ENCODE data around the gene OSGIN1.

OSGIN1 gene

GRCh38 chr16:83969771-83970429 is 16.9 kb downstream of the OSGIN1 start:
- Histone ChIP-seq H3K27ac (ENCODE audit: low read length) (no peak overlapping the region), H3K79me2 (ENCODE audit: insufficient read depth, low read length) (no peaks in the 10 kb centered on the region), H3K4me2 (ENCODE audit: insufficient read depth, low read length) (no peak overlapping the region), H4K20me1 (ENCODE audit: insufficient read depth, low read length) (no peaks in the 10 kb centered on the region; the same call in 1 of the 2 replicates), H3K4me3 (ENCODE audit: low read depth in 1 of 2, low read length in 2 of 2) (no peak overlapping the region), H3K4me1 (ENCODE audit: insufficient read depth, low read length) (no peaks in the 10 kb centered on the region), H2AFZ (ENCODE audit: low read depth, low read length) (no peak overlapping the region), H3K27me3 (ENCODE audit: insufficient read depth, low read length, poor library complexity) (no peaks in the 10 kb centered on the region), H3K36me3 (ENCODE audit: insufficient read depth, low read length) (no peaks in the 10 kb centered on the region), H3K9ac (ENCODE audit: low read depth, low read length) (no peak overlapping the region), H3K9me3 (ENCODE audit: insufficient read depth, low read length, severe bottlenecking) (no peaks in the 10 kb centered on the region)
- no peak for TF ChIP-seq EZH2 (IDR thresholded peaks at IDR 0.05; ENCODE audit: borderline replicate concordance, low read depth, low read length, severe bottlenecking)
- no peak for TF ChIP-seq CTCF (IDR thresholded peaks at IDR 0.05; ENCODE audit: borderline replicate concordance, extremely low read depth, low read length, poor library complexity, severe bottlenecking)
- no peak for ATAC-seq (ENCODE audit: insufficient read depth, low read depth)
- no peak for DNase-seq

- H3K36me3 ChIP-seq (ENCODE audit: insufficient read depth, low read length) = no peaks in the 10 kb centered on the region
- ATAC-seq (ENCODE audit: insufficient read depth, low read depth) (no peak), DNase-seq (no peak)
- no peaks in the 10 kb centered on the region for H3K27me3 ChIP-seq (ENCODE audit: insufficient read depth, low read length, poor library complexity)
- no peak overlapping the region for H3K9ac ChIP-seq (ENCODE audit: low read depth, low read length)
- H2AFZ ChIP-seq (ENCODE audit: low read depth, low read length) = no peak overlapping the region
- H3K9me3 ChIP-seq (ENCODE audit: insufficient read depth, low read length, severe bottlenecking) = no peaks in the 10 kb centered on the region
- H3K4me1 ChIP-seq (ENCODE audit: insufficient read depth, low read length) = no peaks in the 10 kb centered on the region
- no peak overlapping the region for H3K4me2 ChIP-seq (ENCODE audit: insufficient read depth, low read length)
- no peaks in the 10 kb centered on the region for H3K79me2 ChIP-seq (ENCODE audit: insufficient read depth, low read length)
- no peaks in the 10 kb centered on the region; the same call in 1 of the 2 replicates for H4K20me1 ChIP-seq (ENCODE audit: insufficient read depth, low read length)
- no peak overlapping the region for H3K4me3 ChIP-seq (ENCODE audit: low read depth in 1 of 2, low read length in 2 of 2)
- H3K27ac ChIP-seq (ENCODE audit: low read length) = no peak overlapping the region
- TF ChIP-seq EZH2 (IDR thresholded peaks at IDR 0.05; ENCODE audit: borderline replicate concordance, low read depth, low read length, severe bottlenecking) = no peak
- TF ChIP-seq CTCF (IDR thresholded peaks at IDR 0.05; ENCODE audit: borderline replicate concordance, extremely low read depth, low read length, poor library complexity, severe bottlenecking) = no peak
These were observed 17.4 kb downstream of the OSGIN1 start for GRCh38 chr16:83970430-83970815.

- ATAC-seq (ENCODE audit: insufficient read depth, low read depth) (no peak), DNase-seq (no peak)
- Histone ChIP-seq H2AFZ (ENCODE audit: low read depth, low read length) (no peak overlapping the region), H3K4me2 (ENCODE audit: insufficient read depth, low read length) (no peak overlapping the region), H3K9me3 (ENCODE audit: insufficient read depth, low read length, severe bottlenecking) (no peaks in the 10 kb centered on the region), H3K4me1 (ENCODE audit: insufficient read depth, low read length) (no peaks in the 10 kb centered on the region), H4K20me1 (ENCODE audit: insufficient read depth, low read length) (no peaks in the 10 kb centered on the region; the same call in 1 of the 2 replicates), H3K79me2 (ENCODE audit: insufficient read depth, low read length) (no peaks in the 10 kb centered on the region), H3K9ac (ENCODE audit: low read depth, low read length) (no peak overlapping the region), H3K4me3 (ENCODE audit: low read depth in 1 of 2, low read length in 2 of 2) (no peak overlapping the region), H3K27ac (ENCODE audit: low read length) (no peak overlapping the region), H3K36me3 (ENCODE audit: insufficient read depth, low read length) (no peaks in the 10 kb centered on the region), H3K27me3 (ENCODE audit: insufficient read depth, low read length, poor library complexity) (no peaks in the 10 kb centered on the region)
- no peak for TF ChIP-seq EZH2 (IDR thresholded peaks at IDR 0.05; ENCODE audit: borderline replicate concordance, low read depth, low read length, severe bottlenecking)
- no peak for TF ChIP-seq CTCF (IDR thresholded peaks at IDR 0.05; ENCODE audit: borderline replicate concordance, extremely low read depth, low read length, poor library complexity, severe bottlenecking)
These were observed 18.4 kb downstream of the OSGIN1 start for GRCh38 chr16:83971165-83972130.
